ENCODE results near the gene HNF1B. TPM values are rescaled to one million over a fixed set of nuclear protein-coding genes. Genes with fewer than 3 reads are reported as not detected.

The HNF1B gene
- total RNA-seq, 2 experiments from 2014 or later = not detected

- H3K4me1 Mint-ChIP-seq (ENCODE audit: low read depth) = no peaks in the 10 kb centered on the region
- H3K9me3 Mint-ChIP-seq (ENCODE audit: insufficient read depth) = no peaks in the 10 kb centered on the region
- ChIA-PET CTCF (no interaction called here), POLR2A (no interaction called here)
- H3K36me3 Mint-ChIP-seq (ENCODE audit: low read depth) = no peaks in the 10 kb centered on the region
- no peak for DNase-seq
- H3K4me3 Mint-ChIP-seq = no peak overlapping the region
- no peak for ATAC-seq
- H3K27ac Mint-ChIP-seq = no peak overlapping the region
- peaks cover 4% of the 10 kb centered on the region for H3K27me3 Mint-ChIP-seq (ENCODE audit: low read depth)
Measured at GRCh38 chr17:37731056-37731455, 13.8 kb downstream of the HNF1B start.

- H3K27me3 Mint-ChIP-seq (ENCODE audit: low read depth) = peaks cover 2% of the 10 kb centered on the region
- ChIA-PET POLR2A (no interaction called here), CTCF (no interaction called here)
- H3K36me3 Mint-ChIP-seq (ENCODE audit: low read depth) = no peaks in the 10 kb centered on the region
- no peak for ATAC-seq
- DNase-seq = no peak
- H3K4me1 Mint-ChIP-seq (ENCODE audit: low read depth) = no peaks in the 10 kb centered on the region
- H3K27ac Mint-ChIP-seq = no peak overlapping the region
- no peaks in the 10 kb centered on the region for H3K9me3 Mint-ChIP-seq (ENCODE audit: insufficient read depth)
- H3K4me3 Mint-ChIP-seq = no peak overlapping the region
Measured at GRCh38 chr17:37729905-37730304, 15.0 kb downstream of the HNF1B start.

GRCh38 chr17:37726891-37727675 lies 17.8 kb downstream of the HNF1B start:
- Mint-ChIP-seq H3K27me3 (ENCODE audit: low read depth) (peaks cover 4% of the 10 kb centered on the region), H3K4me1 (ENCODE audit: low read depth) (peaks cover 6% of the 10 kb centered on the region), H3K36me3 (ENCODE audit: low read depth) (no peaks in the 10 kb centered on the region), H3K27ac (no peak overlapping the region), H3K9me3 (ENCODE audit: insufficient read depth) (no peaks in the 10 kb centered on the region), H3K4me3 (no peak overlapping the region)
- CTCF ChIA-PET = no interaction called here
- ATAC-seq (no peak), DNase-seq (no peak)
- POLR2A ChIA-PET = interaction anchor here (0.5 kb wide), 1 partner anchor 18 kb away, joined by 3 read pairs; no protein-coding TSS in a partner anchor

- CTCF ChIA-PET = no interaction called here
Measured at GRCh38 chr17:37726248-37726647, 18.6 kb downstream of the HNF1B start.

DNA sequence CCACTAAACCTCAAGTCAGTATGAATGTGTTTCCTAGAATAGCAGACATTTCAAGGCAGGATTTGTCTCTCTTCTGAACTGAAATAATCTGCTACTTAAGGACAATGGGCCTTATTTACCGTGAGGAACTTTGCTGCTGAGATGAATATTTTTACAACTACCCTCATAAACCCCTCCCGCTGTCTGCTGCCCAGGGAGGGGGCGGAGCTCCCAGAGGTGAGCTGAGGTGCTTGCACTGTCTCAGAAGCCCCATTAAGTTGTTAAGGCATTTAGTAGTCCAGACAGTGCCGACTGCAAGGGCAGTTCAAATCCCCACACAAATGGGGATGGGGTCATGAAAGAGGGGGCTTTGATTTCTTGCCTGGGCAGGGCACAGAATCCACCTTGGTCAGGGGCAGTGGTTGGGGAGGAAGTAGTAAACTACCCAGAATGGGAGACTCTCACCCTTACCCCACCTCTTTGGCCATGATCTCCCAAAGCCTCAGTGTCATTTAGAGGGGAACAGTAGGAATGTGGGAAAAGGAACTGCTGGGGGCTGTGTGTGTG lies 19.2 kb downstream of the HNF1B start:
- CTCF ChIA-PET = no interaction called here
- POLR2A ChIA-PET = no interaction called here
- DNase-seq (no peak), ATAC-seq (no peak)
- peaks cover 6% of the 10 kb centered on the region for H3K4me1 Mint-ChIP-seq (ENCODE audit: low read depth)
- no peak overlapping the region for H3K27ac Mint-ChIP-seq
- H3K27me3 Mint-ChIP-seq (ENCODE audit: low read depth) = peaks cover 6% of the 10 kb centered on the region
- H3K36me3 Mint-ChIP-seq (ENCODE audit: low read depth) = no peaks in the 10 kb centered on the region
- no peaks in the 10 kb centered on the region for H3K9me3 Mint-ChIP-seq (ENCODE audit: insufficient read depth)
- no peak overlapping the region for H3K4me3 Mint-ChIP-seq

More at GRCh38 chr17:37726248-37726647, 18.6 kb downstream of the HNF1B start:
- no peak for DNase-seq
- ATAC-seq = no peak
- Mint-ChIP-seq H3K27ac (no peak overlapping the region), H3K4me1 (ENCODE audit: low read depth) (peaks cover 6% of the 10 kb centered on the region), H3K4me3 (no peak overlapping the region), H3K27me3 (ENCODE audit: low read depth) (peaks cover 6% of the 10 kb centered on the region), H3K36me3 (ENCODE audit: low read depth) (no peaks in the 10 kb centered on the region), H3K9me3 (ENCODE audit: insufficient read depth) (no peaks in the 10 kb centered on the region)
- POLR2A ChIA-PET = interaction anchor here (0.5 kb wide), 1 partner anchor 17 kb away, joined by 3 read pairs; no protein-coding TSS in a partner anchor

- Mint-ChIP-seq H3K4me1 (ENCODE audit: low read depth) (peaks cover 6% of the 10 kb centered on the region), H3K4me3 (no peak overlapping the region), H3K27ac (no peak overlapping the region), H3K9me3 (ENCODE audit: insufficient read depth) (no peaks in the 10 kb centered on the region), H3K27me3 (ENCODE audit: low read depth) (peaks cover 6% of the 10 kb centered on the region), H3K36me3 (ENCODE audit: low read depth) (no peaks in the 10 kb centered on the region)
- ChIA-PET POLR2A (no interaction called here), CTCF (no interaction called here)
- ATAC-seq (no peak), DNase-seq (no peak)
Measured at GRCh38 chr17:37725021-37725595, 19.8 kb downstream of the HNF1B start.

- Mint-ChIP-seq H3K4me1 (ENCODE audit: low read depth) (peaks cover 18% of the 10 kb centered on the region), H3K27ac (no peak overlapping the region), H3K27me3 (ENCODE audit: low read depth) (peaks cover 9% of the 10 kb centered on the region), H3K9me3 (ENCODE audit: insufficient read depth) (no peaks in the 10 kb centered on the region), H3K36me3 (ENCODE audit: low read depth) (no peaks in the 10 kb centered on the region), H3K4me3 (no peak overlapping the region)
- ATAC-seq (no peak), DNase-seq (no peak)
- ChIA-PET POLR2A (no interaction called here), CTCF (interaction anchor here (0.6 kb wide), 1 partner anchor 124 kb away, joined by 3 read pairs; no protein-coding TSS in a partner anchor)
Measured at GRCh38 chr17:37720989-37721388, 23.9 kb downstream of the HNF1B start.

DNA sequence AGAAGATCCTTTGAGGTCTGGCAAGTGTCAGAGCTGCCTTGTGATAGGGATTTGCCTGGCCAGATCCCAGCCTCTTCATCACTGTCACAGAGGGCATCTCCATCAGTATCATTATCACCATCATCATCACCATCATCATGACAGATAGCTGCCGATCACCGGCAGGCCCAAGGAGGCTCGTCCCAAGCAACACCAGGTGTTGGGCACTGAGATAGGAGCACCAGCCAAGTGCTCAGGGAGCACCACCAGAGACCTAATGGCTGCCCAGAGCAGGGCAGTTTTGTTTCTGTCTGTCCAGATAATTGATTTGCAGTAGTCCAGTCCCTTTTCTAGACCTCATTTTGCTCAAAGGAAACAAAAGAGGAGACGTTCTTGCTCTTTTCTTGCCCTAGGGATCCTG lies 25.0 kb downstream of the HNF1B start:
- Mint-ChIP-seq H3K4me1 (ENCODE audit: low read depth) (peaks cover 18% of the 10 kb centered on the region), H3K27me3 (ENCODE audit: low read depth) (peaks cover 9% of the 10 kb centered on the region), H3K27ac (no peak overlapping the region), H3K36me3 (ENCODE audit: low read depth) (no peaks in the 10 kb centered on the region), H3K9me3 (ENCODE audit: insufficient read depth) (no peaks in the 10 kb centered on the region), H3K4me3 (no peak overlapping the region)
- POLR2A ChIA-PET = no interaction called here
- no peak for DNase-seq
- ATAC-seq = no peak
- CTCF ChIA-PET = no interaction called here

GRCh38 chr17:37718324-37719048 lies 26.4 kb downstream of the HNF1B start:
- no peaks in the 10 kb centered on the region for H3K9me3 Mint-ChIP-seq (ENCODE audit: insufficient read depth)
- no peak overlapping the region for H3K4me3 Mint-ChIP-seq
- no peak overlapping the region for H3K27ac Mint-ChIP-seq
- CTCF ChIA-PET = interaction anchor here (0.9 to 1.9 kb wide), 4 partner anchors 16 to 98 kb away, joined by 3 to 9 read pairs (median 6); no protein-coding TSS in a partner anchor
- no peaks in the 10 kb centered on the region for H3K36me3 Mint-ChIP-seq (ENCODE audit: low read depth)
- DNase-seq (no peak), ATAC-seq (no peak)
- H3K4me1 Mint-ChIP-seq (ENCODE audit: low read depth) = peaks cover 18% of the 10 kb centered on the region
- POLR2A ChIA-PET = no interaction called here
- peaks cover 13% of the 10 kb centered on the region for H3K27me3 Mint-ChIP-seq (ENCODE audit: low read depth)

DNA sequence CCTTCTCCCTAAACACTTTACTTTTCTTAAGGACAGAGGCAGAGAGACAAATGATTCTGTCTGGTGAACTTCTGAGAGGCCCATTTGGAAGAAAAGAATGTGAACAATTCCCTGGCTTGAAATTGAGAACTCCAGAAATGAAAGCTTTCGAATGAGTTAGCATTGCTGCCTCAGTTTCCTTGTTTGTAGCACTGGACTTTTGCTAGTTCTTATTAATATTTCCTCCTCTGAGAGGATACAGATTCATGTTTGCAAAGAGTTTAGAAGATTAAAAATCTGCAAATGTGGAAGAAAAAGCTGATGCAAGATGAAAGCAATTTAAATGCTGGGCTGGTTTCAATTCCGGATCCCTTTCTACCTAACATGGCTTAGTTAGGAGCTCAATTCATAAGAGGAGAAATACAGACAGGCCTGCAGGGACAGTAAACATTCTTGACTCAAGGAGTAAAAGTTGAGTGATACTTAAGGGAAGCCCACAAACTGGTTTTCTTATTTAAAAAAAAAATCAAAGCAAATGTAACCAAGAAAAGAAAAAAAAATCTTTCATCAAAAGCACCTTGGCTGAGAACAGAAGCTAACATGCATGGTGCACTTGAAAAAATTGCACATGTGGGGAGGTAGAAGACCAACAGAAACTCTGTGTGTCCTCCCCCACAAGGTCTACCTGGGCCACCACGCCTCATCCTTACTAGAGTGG lies 27.1 kb downstream of the HNF1B start:
- ChIA-PET CTCF (interaction anchor here (0.6 to 1.9 kb wide), 5 partner anchors 12 to 99 kb away, joined by 3 to 9 read pairs (median 3); no protein-coding TSS in a partner anchor), POLR2A (interaction anchor here (0.6 kb wide), 1 partner anchor 22 kb away, joined by 4 read pairs; no protein-coding TSS in a partner anchor)
- Mint-ChIP-seq H3K27me3 (ENCODE audit: low read depth) (peaks cover 12% of the 10 kb centered on the region), H3K9me3 (ENCODE audit: insufficient read depth) (no peaks in the 10 kb centered on the region), H3K4me1 (ENCODE audit: low read depth) (peaks cover 15% of the 10 kb centered on the region), H3K36me3 (ENCODE audit: low read depth) (no peaks in the 10 kb centered on the region), H3K4me3 (no peak overlapping the region), H3K27ac (no peak overlapping the region)
- ATAC-seq (no peak), DNase-seq (no peak)

DNA sequence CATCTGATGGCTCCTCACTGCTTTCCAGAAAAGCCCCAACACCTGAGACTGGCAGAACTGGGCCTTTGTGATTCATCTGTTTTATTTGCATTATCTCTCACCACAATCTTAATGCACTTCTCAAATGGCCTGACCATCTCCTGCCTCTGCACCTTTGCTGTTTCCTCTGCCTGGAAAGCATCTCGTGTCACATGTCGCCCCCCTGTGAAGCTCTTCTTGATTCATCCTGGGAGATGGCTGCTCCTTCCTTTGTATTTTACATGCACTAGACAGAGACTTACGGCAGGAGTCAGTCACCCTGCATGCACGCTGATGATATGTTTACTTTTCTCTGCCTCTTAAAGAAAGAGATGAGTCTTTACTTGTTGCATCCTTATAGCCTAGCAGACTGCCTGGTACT lies 30.0 kb downstream of the HNF1B start:
- DNase-seq = no peak
- H3K36me3 Mint-ChIP-seq (ENCODE audit: low read depth) = no peaks in the 10 kb centered on the region
- H3K4me1 Mint-ChIP-seq (ENCODE audit: low read depth) = peaks cover 11% of the 10 kb centered on the region
- CTCF ChIA-PET = no interaction called here
- no peak for ATAC-seq
- peaks cover 18% of the 10 kb centered on the region for H3K27me3 Mint-ChIP-seq (ENCODE audit: low read depth)
- H3K9me3 Mint-ChIP-seq (ENCODE audit: insufficient read depth) = no peaks in the 10 kb centered on the region
- POLR2A ChIA-PET = no interaction called here
- no peak overlapping the region for H3K4me3 Mint-ChIP-seq
- H3K27ac Mint-ChIP-seq = no peak overlapping the region
